NAMALWA (cell line): ENCODE results near the gene TMEM14C.

ENCODE experiments used
- DNase-seq: peaks from one replicate; pipeline ENCODE4 v3.0.0-alpha.2; 2015; ENCODE audit warnings: low spot score

The TMEM14C gene

GRCh38 chr6:10759884-10760329 is 37.0 kb downstream of the TMEM14C start:
- no peak for DNase-seq

- no peak for DNase-seq
These were observed 40.1 kb downstream of the TMEM14C start for GRCh38 chr6:10763006-10763405.

DNA sequence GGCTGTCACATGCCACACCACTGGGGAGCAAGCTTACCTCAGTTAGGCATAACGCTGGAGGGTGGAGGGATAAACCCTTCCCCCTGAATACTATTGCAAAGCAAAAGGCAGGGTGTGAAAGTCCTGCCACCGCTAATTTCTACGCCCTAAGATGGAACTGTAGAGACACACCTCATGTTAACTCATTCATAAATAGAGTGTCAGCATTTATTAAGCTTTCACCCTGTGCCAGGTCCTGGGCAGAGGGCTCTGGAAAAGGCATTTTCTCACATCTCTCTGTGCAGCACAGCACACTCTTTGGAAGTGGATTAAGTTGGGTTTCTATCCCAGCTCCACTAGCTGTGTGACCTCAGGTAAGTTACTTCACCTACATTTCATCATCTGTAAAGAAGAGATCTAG is 46.5 kb downstream of the TMEM14C start:
- no peak for DNase-seq

DNA sequence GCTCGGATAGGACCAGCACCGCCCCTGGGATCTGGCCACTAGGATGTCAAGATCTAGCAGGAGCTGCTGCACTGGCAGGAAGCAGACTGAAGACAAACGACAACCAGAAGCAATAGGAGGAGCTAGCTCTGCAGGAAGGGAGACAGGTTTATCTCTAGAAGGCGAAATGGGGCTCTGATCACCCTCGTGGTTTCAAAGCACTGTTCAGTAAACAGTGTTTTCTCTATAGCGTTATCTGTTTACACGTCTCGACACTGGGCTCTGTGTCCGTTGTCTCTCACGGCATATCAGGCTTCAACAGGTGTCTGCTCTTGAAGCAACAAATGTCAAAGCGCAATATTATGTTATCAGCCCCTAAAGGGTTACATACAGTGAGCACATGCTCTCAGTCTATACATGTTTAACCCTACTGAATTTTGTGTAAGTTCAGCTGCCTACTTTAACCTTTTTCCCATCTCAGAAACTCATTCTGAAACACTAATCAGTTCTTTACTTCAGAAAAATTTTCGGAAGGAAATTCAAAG is 48.6 kb downstream of the TMEM14C start:
- DNase-seq = no peak

- DNase-seq = no peak
These were observed 55.4 kb downstream of the TMEM14C start for GRCh38 chr6:10778230-10778629.

DNA sequence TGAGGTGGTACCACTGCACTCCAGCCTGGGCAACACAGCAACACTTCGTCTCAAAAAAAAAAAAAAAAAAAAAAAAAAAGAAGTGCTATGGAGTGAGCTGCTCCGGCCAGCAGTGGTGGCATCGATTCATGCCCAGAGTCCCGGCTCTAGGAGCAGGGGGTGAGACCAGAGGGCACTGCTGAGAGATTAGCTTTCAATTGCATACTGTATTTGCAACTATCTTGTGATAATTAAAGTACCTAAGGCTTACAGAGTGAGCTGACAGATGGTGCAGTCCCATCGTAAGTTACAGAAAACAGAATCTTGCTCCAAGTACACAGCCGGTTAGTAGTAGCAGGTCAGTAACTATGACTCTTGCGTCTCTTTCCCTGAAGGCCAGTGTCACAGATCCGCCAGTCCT is 56.2 kb downstream of the TMEM14C start:
- DNase-seq = no peak
